ENCODE measurements around the gene TRHDE. TPM values are rescaled to one million over a fixed set of nuclear protein-coding genes. Genes with fewer than 3 reads are reported as not detected.
"Not testable (repeated sequence)": the region's sequence is repeated elsewhere in the genome, so short reads cannot be mapped to it uniquely, and the experiment has no call there.

TRHDE gene
- total RNA-seq, 2 donors from 2014 or later: 3.7 to 6.2 TPM

DNA sequence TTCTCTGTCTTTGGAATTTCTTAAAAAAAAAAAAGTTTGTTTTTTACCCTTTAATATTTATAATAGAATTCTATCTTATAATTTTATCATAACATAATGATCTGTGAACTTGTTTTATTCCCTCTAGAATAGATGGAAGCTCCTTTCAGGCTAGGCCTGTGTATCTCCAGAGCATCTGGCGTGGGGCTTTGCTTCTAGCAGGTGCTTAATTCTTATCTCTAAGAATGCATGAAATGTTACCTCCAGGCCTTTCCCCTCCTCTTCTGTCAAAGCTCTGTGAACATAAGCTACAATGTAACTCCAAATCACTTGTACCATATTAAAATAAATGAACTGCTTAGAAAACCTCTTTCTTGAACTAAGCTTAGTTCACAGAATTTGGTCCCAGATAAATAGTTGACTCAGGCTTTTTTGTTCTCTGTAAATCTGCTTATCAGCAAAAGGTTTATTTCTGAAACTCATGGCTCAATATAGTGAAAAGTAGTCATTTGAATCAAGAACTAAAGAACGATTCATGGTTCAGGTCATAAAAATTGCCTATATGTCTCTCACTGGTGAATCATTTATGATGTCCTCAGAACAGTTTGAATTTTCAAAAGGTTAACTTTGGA lies 407.1 kb downstream of the TRHDE start:
- no peak for ATAC-seq
- intact Hi-C loops (cut with DNase I): no loop called here

DNA sequence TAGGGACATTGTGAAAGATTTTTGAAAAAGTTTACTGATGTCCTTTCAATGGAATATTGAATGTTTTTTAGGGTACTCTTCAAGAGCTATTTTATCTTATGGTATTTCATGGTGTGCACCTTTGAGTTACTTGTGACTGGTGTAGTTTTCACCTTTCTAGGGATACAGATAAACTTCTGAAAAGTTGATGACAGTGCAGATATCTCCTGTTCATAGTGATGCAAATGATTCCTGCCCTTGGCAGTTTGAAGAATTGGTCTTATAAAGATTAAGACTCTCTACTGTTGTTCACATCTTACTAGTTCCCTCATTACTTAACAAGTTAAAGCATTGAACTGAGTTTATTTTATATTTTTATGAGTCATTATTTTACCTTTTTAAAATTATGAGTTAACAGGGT lies 408.9 kb downstream of the TRHDE start:
- ATAC-seq (no peak), DNase-seq (no peak)
- intact Hi-C loops (cut with DNase I): no loop called here

More for the DNA sequence above, 407.1 kb downstream of the TRHDE start:
- DNase-seq: no peak

DNA sequence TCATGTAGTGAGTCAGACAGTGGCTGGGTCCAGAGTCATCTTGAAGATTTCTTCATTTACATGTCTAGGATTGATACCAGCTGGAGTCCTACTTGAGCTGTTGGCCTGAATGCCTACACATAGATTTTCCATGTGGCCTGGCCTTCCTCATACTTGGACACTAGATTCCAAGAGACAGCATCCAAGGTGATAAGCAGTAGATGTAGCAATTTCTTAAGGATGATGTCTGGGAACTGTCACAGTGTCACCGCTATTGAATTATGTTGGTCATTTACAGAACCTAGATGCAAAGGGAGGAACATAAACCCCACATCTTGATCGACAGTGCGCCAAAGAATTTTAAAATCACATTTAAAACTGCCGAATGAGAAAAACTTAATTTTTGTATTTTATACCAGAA lies 412.3 kb downstream of the TRHDE start:
- intact Hi-C loops (cut with DNase I): no loop called here
- ATAC-seq: no peak
- DNase-seq: no peak

DNA sequence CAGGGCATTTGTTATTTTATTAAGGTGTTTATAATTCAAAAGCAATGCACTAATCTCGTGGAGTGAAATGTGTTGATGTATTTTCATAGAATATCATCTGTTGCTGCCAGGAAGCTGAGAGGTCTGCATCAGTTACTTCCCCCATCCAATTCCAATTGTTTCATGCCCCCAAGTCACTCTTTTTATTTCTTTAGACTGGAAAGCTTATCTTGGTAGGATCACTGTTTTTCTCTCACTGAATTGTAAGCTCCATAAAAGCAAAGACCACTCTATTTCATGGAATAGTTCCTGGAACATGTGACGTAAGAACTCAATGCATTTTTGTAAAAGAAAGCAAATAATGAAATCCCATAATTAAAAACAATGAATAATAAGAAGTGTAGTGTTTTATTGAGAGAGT lies 420.2 kb downstream of the TRHDE start:
- no peak for DNase-seq
- ATAC-seq: no peak
- intact Hi-C loops (cut with DNase I): no loop called here

DNA sequence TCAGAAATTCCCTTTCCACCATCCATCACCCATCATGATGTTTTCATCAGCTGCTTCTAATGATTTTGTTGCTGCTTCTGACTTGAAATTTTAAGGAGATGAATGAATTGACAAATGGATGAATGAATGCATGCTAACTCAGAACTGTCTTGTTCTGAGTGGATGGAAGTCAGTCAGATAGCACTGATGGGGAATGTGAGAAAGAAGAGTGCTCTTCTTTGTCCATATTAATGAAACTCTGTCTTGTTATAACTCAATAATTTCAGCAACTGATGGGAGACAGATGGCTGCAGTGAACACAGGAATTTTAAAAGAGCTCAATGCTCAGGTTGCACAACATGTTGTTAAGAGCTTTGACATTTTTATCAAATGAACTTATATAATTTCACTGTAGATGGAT lies 422.0 kb downstream of the TRHDE start:
- intact Hi-C loops (cut with DNase I): no loop called here
- ATAC-seq (no peak), DNase-seq (no peak)

DNA sequence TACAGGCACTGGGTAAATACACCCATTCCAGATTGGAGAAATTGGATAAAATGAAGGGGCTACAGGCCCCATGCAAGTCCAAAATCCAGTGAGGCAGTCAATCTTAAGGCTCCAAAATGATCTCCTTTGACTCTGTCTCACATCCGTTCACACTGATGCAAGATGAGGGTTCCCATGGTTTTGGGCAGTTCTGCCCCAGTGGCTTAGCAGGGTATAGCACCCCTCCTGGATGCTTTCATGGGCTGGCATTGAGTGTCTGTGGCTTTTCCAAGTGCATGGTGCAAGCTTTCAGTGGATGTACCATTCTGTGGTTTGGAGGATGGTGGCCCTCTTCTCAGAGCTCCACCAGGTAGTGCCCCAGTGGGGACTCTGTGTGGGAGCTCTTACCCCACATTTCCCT lies 427.2 kb downstream of the TRHDE start:
- intact Hi-C loops (cut with DNase I): no loop called here
- DNase-seq (no peak), ATAC-seq (no peak)

DNA sequence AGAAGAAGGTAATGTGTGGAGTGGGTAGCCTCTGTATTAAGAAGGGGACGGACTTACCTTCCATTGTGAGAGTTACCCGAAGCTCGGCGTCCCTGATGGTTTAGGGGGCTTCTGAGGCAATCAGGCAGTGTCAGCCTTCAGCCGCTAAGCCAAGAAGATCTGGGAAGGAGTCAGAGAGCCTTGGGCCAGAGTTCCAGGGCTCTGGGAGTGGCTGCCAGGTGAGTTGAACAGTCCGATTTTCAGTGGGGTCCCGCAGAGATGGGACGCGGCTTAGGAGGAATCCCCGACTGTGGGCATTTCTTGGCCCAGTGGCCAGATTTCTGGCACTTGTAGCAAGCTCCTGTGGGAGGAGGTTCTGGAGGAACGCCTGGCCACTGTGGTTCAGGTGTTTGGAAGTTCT lies 439.9 kb downstream of the TRHDE start:
- ATAC-seq; DNase-seq; intact Hi-C loops (cut with DNase I): not testable (repeated sequence)

DNA sequence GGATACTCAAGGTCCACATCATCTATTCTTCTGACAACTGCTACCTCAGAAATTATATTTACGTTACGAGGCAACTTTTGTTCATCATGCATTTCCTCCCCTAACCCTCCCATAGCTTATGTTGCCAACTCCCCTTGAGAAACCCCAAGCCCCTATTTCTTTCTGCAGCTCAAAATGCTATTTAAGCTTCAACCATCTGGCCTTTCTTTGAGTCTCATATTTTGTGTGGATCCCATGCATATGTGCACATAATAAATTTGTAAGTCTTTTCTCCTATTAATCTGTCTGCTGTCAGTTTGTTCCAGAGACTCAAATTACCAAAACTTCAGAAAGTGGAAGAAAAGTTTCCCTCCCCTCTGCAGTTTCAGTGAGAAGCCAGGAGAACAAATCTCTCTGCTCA lies 444.1 kb downstream of the TRHDE start:
- no peak for DNase-seq
- ATAC-seq: no peak
- intact Hi-C loops (cut with DNase I): no loop called here

DNA sequence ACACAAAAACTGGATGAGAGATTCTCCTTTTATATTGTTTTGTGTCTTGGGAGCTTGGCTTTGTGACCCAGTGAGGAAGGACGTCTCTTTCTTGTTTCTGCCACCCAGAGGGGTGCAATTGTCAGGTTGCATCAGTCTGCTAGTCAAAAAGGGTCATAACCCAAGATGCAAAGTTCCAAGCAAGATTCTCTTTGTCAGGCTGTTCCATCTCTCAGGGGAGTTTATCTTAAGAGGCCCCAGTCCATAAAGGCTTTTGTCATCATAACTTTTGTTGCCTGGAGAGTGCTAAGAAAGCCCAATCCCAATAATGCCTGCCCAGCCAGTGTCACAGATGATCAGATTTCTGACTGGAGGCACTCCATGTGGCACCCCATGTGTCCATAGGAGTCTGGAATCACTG lies 444.9 kb downstream of the TRHDE start:
- ATAC-seq (no peak), DNase-seq (no peak)
- intact Hi-C loops (cut with DNase I): no loop called here

Measured in left cardiac atrium (tissue), 4 donors.